Left ventricle myocardium inferior (tissue), 1 donor: ENCODE results near the gene ABHD12. TPM values are rescaled to one million over a fixed set of nuclear protein-coding genes. Genes with fewer than 3 reads are reported as not detected.
A peak's percentile ranks its signal among the peaks of the same experiment; 100 is the strongest.

Experiments
- DNase-seq: peaks from one replicate; pipeline ENCODE4 v3.0.0-alpha.2; 2020
- H3K27ac ChIP-seq: fragments of 200-600 bp; replicated peaks from 2 replicates; pipeline ENCODE4 v1.8.0; 2021
- H3K27me3 ChIP-seq: fragments of 200-600 bp; 2 replicates; pipeline ENCODE4 v1.8.0; 2021; ENCODE audit warnings: low read depth
- H3K36me3 ChIP-seq: fragments of 200-600 bp; 2 replicates; pipeline ENCODE4 v1.8.0; 2021
- H3K4me1 ChIP-seq: fragments of 200-600 bp; 2 replicates; pipeline ENCODE4 v1.8.0; 2021
- H3K4me3 ChIP-seq: fragments of 200-600 bp; 2 replicates; pipeline ENCODE4 v1.8.0; 2021; ENCODE audit warnings: mild to moderate bottlenecking, moderate library complexity
- H3K9me3 ChIP-seq: fragments of 200-600 bp; replicated peaks from 2 replicates; pipeline ENCODE4 v1.8.0; 2021
- intact Hi-C: fragments of 100-400 bp; cut with micrococcal nuclease; formaldehyde crosslinking; loops from one replicate; pipeline ENCODE4 v1.11.0; 2022
- total RNA-seq: library from RNA; stranded (reverse); fragmentation: NEBNext Ultra II Directional; extraction: Animal tissue kit (Norgen Biotek cat#: 25700); gene quantifications from one replicate; pipeline ENCODE4 v1.2.1, GENCODE V29; 2021
- TF ChIP-seq, protein P1 (sequence below): fragments of 200-600 bp; IDR thresholded peaks from 2 replicates; pipeline ENCODE4 v1.8.0; 2021; ENCODE audit warnings: antibody characterized with exemption, mild to moderate bottlenecking, borderline replicate concordance
- donor health status: DM: no; HTN: yes; CAD: no; lungs with severe emphysema.

ABHD12 gene
- total RNA-seq, 1 donor from 2014 or later, result 23.2 TPM

DNA sequence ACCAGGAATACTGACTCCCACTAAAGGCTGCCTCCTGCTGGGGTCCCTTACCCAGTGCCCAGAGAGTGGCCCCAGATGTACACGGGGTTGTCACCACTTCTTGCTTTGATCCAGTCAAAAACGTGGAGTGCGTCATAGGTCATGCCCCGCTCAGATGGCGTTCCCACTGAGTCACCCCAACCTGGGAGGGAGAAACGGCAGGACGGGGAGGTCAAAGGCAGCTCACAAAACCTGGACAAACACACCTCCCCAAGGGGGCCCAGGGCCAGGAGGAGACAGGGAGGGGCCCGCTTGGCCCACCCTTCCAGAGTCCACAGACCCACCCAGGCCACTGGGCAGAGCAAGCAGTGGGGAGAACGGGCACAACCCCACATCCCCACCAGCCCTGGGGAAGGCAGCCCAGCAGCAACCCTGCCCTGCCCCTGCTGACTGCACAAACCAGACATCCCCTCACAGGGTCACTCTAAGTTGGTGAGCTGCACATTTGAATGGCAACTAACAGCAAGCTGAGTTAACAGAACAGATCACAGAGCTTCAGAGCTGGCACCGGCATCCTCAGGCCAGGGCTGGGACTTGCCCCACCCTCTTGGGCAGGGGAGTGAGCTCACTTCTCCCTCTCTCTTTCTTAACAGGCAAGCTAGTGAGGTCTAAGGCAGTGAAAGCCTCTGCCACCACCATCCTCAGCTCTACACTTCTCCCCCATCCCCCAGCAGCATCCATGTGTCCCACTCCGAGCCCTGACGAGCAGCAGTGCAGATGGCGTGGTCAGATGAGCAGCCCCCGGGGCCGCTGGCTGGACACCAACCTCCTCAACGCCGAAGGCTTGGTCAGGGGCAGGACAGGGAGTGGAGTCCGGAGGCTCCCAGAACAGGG is 81.0 kb downstream of the ABHD12 start:
- Histone ChIP-seq H3K4me1 (peaks cover 29% of the 10 kb centered on the region), H3K4me3 (peak overlapping the region; percentile 24), H3K27me3 (no peaks in the 10 kb centered on the region), H3K36me3 (peaks cover 18% of the 10 kb centered on the region), H3K9me3 (no peaks in the 10 kb centered on the region), H3K27ac (peak overlapping the region; percentile 52)
- intact Hi-C loops, result loop anchor here (10.0 kb wide), 2 partner anchors 65 to 85 kb away; partner anchors contain the start of gene ABHD12
- DNase-seq, result no peak
- TF ChIP-seq, protein P1, sequence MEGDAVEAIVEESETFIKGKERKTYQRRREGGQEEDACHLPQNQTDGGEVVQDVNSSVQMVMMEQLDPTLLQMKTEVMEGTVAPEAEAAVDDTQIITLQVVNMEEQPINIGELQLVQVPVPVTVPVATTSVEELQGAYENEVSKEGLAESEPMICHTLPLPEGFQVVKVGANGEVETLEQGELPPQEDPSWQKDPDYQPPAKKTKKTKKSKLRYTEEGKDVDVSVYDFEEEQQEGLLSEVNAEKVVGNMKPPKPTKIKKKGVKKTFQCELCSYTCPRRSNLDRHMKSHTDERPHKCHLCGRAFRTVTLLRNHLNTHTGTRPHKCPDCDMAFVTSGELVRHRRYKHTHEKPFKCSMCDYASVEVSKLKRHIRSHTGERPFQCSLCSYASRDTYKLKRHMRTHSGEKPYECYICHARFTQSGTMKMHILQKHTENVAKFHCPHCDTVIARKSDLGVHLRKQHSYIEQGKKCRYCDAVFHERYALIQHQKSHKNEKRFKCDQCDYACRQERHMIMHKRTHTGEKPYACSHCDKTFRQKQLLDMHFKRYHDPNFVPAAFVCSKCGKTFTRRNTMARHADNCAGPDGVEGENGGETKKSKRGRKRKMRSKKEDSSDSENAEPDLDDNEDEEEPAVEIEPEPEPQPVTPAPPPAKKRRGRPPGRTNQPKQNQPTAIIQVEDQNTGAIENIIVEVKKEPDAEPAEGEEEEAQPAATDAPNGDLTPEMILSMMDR, result no peak

- Histone ChIP-seq H3K4me1 (peaks cover 29% of the 10 kb centered on the region), H3K4me3 (no peak overlapping the region), H3K27ac (no peak overlapping the region), H3K36me3 (peaks cover 19% of the 10 kb centered on the region), H3K27me3 (no peaks in the 10 kb centered on the region), H3K9me3 (no peaks in the 10 kb centered on the region)
- no peak for DNase-seq
- intact Hi-C loops, result loop anchor here (10.0 kb wide), 1 partner anchor 86 kb away; the partner anchor contains the start of gene ABHD12
- TF ChIP-seq, protein P1, result no peak
Observed at GRCh38 chr20:25308671-25309394, 81.8 kb downstream of the ABHD12 start.

- no peak overlapping the region for H3K27ac ChIP-seq
- no peak overlapping the region for H3K4me3 ChIP-seq
- no peaks in the 10 kb centered on the region for H3K27me3 ChIP-seq
- intact Hi-C loops, result loop anchor here (10.0 kb wide), 1 partner anchor 87 kb away; the partner anchor contains the start of gene ABHD12
- H3K36me3 ChIP-seq, result peaks cover 23% of the 10 kb centered on the region
- TF ChIP-seq, protein P1, result no peak
- DNase-seq, result no peak
- H3K4me1 ChIP-seq, result peaks cover 29% of the 10 kb centered on the region
- no peaks in the 10 kb centered on the region for H3K9me3 ChIP-seq
Observed at GRCh38 chr20:25308083-25308491, 82.5 kb downstream of the ABHD12 start.

DNA sequence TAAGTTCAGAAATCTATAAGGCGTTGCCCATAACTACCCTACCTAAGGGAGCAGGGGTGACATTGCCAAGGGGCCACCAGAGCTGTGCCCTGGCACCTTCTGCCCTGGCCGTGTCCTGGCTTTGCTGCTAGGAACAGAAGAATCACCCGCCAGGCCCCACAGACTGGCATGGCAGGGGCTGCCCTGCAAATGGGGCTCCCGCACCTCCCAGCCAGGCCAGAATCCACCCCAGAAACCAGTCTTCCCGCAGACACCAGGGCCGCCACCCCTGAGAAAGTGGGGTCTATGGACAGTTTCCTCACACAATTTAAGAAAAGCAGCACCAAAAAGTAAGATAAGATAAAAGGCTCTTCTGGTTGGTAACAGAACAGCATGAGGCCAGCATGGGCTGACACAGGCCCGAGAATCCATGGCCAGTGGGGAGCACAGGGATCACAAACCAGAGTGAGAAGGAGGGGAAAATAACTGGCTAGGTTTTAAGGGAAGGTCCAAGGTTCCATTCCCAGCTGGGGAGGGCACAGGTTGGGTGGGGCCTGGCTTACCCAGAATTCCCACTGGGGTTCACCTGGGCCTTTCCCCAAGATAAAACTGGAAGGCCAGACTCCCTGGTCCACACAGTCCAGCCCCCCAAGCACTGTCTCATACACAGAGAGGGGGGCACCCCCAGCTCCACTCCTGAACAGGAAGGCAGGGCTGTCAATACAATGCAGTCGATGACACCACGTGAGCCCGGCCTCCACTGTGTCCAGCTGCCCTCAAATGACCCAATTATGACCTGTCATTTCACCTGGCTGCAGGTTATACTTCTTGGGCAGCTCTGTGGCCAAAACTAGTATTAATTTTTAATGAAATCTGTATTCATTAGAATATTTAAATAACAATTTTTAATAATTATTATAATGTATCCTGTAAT is 83.4 kb downstream of the ABHD12 start:
- H3K36me3 ChIP-seq, result peaks cover 23% of the 10 kb centered on the region
- no peak overlapping the region for H3K27ac ChIP-seq
- TF ChIP-seq, protein P1, result no peak
- intact Hi-C loops, result loop anchor here (10.0 kb wide), 1 partner anchor 88 kb away; the partner anchor contains the start of gene ABHD12
- H3K4me3 ChIP-seq, result no peak overlapping the region
- peaks cover 29% of the 10 kb centered on the region for H3K4me1 ChIP-seq
- H3K27me3 ChIP-seq, result no peaks in the 10 kb centered on the region
- no peaks in the 10 kb centered on the region for H3K9me3 ChIP-seq
- no peak for DNase-seq

- Histone ChIP-seq H3K9me3 (no peaks in the 10 kb centered on the region), H3K36me3 (peaks cover 23% of the 10 kb centered on the region), H3K4me3 (no peak overlapping the region), H3K27ac (no peak overlapping the region), H3K27me3 (no peaks in the 10 kb centered on the region), H3K4me1 (peaks cover 16% of the 10 kb centered on the region)
- intact Hi-C loops, result loop anchor here (10.0 kb wide), 1 partner anchor 91 kb away; the partner anchor contains the start of gene ABHD12
- TF ChIP-seq, protein P1, result no peak
- DNase-seq, result no peak
Observed at GRCh38 chr20:25304025-25304549, 86.5 kb downstream of the ABHD12 start.
